ENCODE measurements around the gene GPATCH1.

DNA sequence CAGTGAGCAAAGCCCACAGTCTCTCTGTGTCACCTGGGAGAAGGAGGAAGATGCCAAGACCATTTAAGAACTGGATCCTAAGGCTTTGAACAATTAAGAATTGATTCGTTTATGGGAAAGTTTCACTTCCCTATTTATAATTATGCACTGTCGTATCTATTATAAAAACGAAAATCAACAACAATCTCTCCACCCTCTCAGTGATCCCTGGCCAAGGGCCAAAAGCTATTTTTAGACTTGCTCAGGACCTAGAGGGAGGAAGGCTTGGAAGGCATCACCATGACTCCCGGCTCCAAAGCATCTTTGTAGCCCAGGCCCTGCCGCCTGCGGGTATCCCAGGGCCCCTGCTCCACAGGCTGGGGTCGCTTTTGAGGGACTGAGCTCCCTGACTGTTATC is 17.6 kb upstream of the GPATCH1 start:
- TF ChIP-seq, protein P1, sequence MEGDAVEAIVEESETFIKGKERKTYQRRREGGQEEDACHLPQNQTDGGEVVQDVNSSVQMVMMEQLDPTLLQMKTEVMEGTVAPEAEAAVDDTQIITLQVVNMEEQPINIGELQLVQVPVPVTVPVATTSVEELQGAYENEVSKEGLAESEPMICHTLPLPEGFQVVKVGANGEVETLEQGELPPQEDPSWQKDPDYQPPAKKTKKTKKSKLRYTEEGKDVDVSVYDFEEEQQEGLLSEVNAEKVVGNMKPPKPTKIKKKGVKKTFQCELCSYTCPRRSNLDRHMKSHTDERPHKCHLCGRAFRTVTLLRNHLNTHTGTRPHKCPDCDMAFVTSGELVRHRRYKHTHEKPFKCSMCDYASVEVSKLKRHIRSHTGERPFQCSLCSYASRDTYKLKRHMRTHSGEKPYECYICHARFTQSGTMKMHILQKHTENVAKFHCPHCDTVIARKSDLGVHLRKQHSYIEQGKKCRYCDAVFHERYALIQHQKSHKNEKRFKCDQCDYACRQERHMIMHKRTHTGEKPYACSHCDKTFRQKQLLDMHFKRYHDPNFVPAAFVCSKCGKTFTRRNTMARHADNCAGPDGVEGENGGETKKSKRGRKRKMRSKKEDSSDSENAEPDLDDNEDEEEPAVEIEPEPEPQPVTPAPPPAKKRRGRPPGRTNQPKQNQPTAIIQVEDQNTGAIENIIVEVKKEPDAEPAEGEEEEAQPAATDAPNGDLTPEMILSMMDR (conservative IDR thresholded peaks at IDR 0.05; ENCODE audit: low read length): no peak
- no peak for TF ChIP-seq EZH2phosphoT487 (IDR thresholded peaks at IDR 0.05; ENCODE audit: borderline replicate concordance)

Measured in Loucy (cell line).